22Rv1 (cell line): ENCODE results near the gene DPYSL4.

Experiments
- H3K27ac ChIP-seq: fragments of 450-650 bp; 2 replicates; pipeline ENCODE4 v1.5.1; 2017
- ZFX ChIP-seq: fragments of 450-650 bp; IDR thresholded peaks from 2 replicates; pipeline ENCODE4 v1.6.1; 2017; ENCODE audit warnings: antibody characterized with exemption, borderline replicate concordance
- TF ChIP-seq, protein P1 (sequence below): fragments of 450-650 bp; IDR thresholded peaks from 2 replicates; pipeline ENCODE4 v1.5.1; 2017; ENCODE audit warnings: mild to moderate bottlenecking

The DPYSL4 gene

DNA sequence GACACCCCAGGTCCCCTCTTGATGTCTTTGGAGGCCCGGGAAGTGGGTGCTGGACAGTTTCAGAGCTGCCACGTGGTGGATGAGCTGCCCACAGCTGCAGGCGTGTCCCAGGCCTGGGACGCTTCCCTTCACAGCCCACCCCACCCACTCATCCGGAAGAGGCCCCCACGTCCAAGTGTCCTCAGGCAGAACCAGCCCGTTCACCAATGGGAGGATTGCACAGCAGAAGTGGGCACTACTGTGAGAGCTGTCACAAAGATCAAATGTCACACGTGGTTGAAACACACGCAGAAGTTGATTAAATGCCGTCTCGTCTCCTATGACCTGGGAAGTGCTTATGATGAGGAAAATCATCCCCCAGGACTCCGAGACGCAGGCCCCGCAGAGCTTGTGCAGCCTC lies 68.1 kb downstream of the DPYSL4 start:
- H3K27ac ChIP-seq: no peak overlapping the region
- no peak for TF ChIP-seq ZFX
- TF ChIP-seq, protein P1, sequence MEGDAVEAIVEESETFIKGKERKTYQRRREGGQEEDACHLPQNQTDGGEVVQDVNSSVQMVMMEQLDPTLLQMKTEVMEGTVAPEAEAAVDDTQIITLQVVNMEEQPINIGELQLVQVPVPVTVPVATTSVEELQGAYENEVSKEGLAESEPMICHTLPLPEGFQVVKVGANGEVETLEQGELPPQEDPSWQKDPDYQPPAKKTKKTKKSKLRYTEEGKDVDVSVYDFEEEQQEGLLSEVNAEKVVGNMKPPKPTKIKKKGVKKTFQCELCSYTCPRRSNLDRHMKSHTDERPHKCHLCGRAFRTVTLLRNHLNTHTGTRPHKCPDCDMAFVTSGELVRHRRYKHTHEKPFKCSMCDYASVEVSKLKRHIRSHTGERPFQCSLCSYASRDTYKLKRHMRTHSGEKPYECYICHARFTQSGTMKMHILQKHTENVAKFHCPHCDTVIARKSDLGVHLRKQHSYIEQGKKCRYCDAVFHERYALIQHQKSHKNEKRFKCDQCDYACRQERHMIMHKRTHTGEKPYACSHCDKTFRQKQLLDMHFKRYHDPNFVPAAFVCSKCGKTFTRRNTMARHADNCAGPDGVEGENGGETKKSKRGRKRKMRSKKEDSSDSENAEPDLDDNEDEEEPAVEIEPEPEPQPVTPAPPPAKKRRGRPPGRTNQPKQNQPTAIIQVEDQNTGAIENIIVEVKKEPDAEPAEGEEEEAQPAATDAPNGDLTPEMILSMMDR: no peak
